C4-2B (cell line): ENCODE measurements around the gene MDH1B.

Source experiments
- H3K27ac ChIP-seq: fragments of 450-650 bp; 2 replicates; pipeline ENCODE4 v1.5.1; 2017
- CTCF ChIP-seq: fragments of 450-650 bp; conservative IDR thresholded peaks from 2 replicates; pipeline ENCODE4 v1.5.1; 2017; ENCODE audit warnings: mild to moderate bottlenecking
- ZFX ChIP-seq: fragments of 450-650 bp; IDR thresholded peaks from 2 replicates; pipeline ENCODE4 v1.6.1; 2017

MDH1B gene

DNA sequence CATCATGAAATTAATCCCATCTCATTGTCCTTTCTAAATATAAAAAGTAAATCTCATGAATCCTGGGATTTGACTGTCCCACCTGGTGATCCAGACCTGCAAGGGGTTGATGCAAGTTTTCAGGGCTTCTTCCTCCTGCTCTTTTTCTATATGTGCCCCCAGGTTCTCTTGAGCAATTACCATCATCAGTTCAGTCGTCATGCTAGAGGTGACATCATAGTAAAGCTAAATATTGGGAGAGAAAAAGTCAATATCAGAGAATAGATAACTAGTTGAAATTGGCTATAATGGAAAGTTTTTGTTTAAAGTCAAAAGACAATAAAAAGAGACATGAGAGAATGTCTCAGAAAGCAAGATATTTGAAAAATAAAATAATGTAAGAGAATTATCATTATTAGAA, 8.3 kb downstream of the MDH1B start:
- TF ChIP-seq ZFX (no peak), CTCF (no peak)
- H3K27ac ChIP-seq = no peak overlapping the region

DNA sequence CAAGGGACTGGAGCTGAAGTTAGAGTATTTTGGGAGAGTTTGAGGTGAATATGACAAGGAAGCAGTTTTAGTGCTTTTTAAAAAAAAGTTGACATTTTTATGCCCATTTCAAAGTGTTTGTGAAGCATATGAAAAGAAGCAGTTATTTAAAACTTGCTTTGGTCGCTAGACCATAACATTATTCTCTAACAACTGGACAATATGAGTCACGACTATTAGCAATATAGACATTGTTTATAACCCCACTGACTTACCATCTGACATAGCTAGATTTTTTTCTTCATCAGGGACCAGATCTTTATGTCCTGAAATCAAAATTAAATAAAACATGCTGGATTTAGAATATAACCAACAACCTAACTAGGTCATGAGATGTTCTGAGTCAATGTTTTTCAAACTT, 24.3 kb downstream of the MDH1B start:
- H3K27ac ChIP-seq = no peak overlapping the region
- TF ChIP-seq ZFX (no peak), CTCF (no peak)

GRCh38 chr2:206739271-206739670, 25.9 kb downstream of the MDH1B start:
- no peak overlapping the region for H3K27ac ChIP-seq
- TF ChIP-seq ZFX = no peak
- TF ChIP-seq CTCF = no peak

DNA sequence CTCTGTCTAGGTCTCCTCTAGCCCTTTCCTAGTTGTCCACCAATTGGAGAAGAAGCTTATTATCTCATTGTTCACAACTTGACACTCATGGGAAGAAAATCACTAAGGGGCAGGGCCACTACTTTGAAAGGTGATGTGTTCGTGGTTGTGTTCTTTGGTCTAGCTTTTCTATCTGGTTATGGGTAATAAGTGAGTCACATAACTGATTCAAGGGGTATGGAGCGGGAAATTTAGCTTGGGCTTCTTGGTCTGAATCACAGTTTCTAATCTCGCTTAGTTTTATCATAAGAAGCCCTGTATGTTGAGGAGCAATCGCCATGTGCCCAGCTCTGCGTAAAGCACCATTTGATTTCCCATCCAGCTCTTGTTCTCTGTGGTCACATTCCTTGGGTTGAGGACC, 28.2 kb downstream of the MDH1B start:
- H3K27ac ChIP-seq = no peak overlapping the region
- TF ChIP-seq ZFX (no peak), CTCF (no peak)

DNA sequence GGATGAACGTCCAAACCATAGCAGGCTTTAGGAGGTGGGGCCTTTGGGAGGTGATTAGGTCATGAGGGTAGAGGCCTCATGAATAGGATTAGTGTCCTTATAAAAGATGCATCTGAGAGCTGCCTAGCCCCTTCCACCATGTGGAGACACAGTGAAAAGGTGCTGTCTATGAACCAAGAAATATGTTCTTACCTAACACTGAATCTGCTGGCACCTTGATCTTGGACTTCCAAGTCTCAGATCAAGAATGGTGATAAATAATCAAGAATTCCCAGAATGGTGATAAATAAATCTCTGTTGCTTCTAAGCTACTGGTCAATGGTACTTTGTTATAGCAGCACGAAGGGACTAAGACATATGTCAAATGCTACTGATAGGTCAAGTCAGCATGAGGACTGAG, 31.8 kb downstream of the MDH1B start:
- no peak overlapping the region for H3K27ac ChIP-seq
- no peak for TF ChIP-seq CTCF
- no peak for TF ChIP-seq ZFX

- no peak overlapping the region for H3K27ac ChIP-seq
- TF ChIP-seq CTCF (no peak), ZFX (no peak)
Measured at GRCh38 chr2:206728277-206729199, 36.6 kb downstream of the MDH1B start.

GRCh38 chr2:206727287-206727686, 37.8 kb downstream of the MDH1B start:
- no peak for TF ChIP-seq CTCF
- TF ChIP-seq ZFX = no peak
- H3K27ac ChIP-seq = no peak overlapping the region
